Measurements from ENCODE around the gene SPSB4. TPM values are rescaled to one million over a fixed set of nuclear protein-coding genes. Genes with fewer than 3 reads are reported as not detected.

SPSB4 gene
- total RNA-seq, 1 donor from 2014 or later = 0.35 TPM

- ATAC-seq = peak; percentile 100
- peak; percentile 95 for DNase-seq (ENCODE audit: low spot score)
Measured at GRCh38 chr3:141192345-141192744, 141.2 kb downstream of the SPSB4 start.

GRCh38 chr3:141193066-141193830 lies 142.1 kb downstream of the SPSB4 start:
- DNase-seq (ENCODE audit: low spot score) = no peak
- ATAC-seq = no peak

Other genes starting within 250 kb of the SPSB4 start
- gene SLC25A36, start 109.5 kb upstream of the SPSB4 start, total RNA-seq = 3.3 TPM
- gene PXYLP1, start 180.5 kb downstream of the SPSB4 start, total RNA-seq = 3.7 TPM